T-helper 22 cell (primary cell): Measurements from ENCODE around the gene SPATA1.
A peak's percentile ranks its signal among the peaks of the same experiment; 100 is the strongest.

ENCODE experiments used
- DNase-seq: peaks from one replicate; pipeline ENCODE4 v3.0.0-alpha.2; 2020; ENCODE audit warnings: low read depth

Gene SPATA1

DNA sequence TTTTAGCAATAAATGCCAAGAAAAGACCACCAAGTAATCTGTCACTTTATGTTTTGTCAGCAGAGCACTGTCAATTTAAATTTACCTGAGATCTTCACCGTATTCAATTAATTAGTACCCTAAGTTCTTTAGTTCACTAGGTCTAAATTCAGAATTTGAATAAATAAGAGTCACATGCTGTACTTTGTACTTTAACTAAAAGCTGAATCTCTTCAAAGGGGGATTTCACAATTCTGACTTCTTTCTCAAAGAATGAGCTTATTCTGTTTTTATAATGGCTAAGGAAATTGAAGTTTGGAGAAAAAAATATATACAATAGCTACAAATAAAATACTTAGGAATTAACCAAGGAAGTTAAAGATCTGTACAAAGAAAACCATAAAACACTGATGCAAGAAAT, 2.3 kb downstream of the SPATA1 start:
- no peak for DNase-seq

DNA sequence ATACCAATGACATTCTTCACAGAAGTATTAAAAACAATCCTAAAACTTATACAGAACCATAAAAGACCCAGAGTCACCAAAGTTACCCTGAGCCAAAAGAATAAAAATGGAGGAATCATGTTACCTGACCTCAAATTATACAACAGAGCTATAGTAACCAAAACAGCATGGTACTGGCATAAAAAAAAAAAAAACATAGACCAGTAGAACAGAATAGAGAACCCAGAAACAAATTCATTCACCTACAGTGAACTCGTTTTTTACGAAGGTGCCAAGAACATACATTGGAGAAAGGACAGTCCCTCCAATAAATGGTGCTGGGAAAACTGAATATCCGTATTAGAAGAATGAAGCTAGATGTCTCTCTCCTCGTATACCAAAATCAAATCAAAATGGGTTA, 2.8 kb downstream of the SPATA1 start:
- DNase-seq, result no peak

DNA sequence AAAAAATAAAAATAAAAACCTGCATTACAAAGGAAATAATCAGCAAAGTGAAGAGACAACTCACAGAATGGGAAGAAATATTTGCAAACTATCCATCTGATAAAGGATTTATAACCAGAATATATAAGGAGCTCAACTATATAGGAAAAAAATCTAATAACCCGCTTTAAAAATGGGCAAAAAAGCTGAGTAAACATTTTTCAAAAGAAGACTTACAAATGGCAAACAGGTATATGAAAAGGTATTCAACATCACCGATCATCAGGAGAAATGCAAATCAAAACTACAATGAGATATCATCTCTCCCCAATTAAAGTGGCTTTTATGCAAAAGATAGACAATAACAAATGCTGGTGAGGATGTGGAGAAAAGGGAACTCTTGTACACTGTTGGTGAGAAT, 4.0 kb downstream of the SPATA1 start:
- no peak for DNase-seq

DNA sequence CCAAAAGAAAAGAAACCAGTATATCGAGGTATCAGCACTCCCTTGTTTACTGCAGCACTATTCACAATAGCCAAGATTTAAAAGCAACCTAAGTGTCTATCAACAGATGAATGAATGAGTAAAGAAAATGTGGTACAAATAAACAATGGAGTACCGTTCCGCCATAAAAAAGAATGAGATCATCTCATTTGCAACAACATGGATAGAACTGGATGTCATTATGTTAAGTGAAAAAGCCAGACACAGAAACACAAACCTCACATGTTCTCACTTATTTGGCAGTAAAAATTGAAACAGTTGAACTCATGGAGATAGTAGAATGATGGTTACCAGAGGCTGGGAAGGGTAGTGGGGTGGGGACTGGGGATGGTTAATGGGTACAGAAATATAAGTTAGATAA, 4.5 kb downstream of the SPATA1 start:
- DNase-seq, result no peak

DNA sequence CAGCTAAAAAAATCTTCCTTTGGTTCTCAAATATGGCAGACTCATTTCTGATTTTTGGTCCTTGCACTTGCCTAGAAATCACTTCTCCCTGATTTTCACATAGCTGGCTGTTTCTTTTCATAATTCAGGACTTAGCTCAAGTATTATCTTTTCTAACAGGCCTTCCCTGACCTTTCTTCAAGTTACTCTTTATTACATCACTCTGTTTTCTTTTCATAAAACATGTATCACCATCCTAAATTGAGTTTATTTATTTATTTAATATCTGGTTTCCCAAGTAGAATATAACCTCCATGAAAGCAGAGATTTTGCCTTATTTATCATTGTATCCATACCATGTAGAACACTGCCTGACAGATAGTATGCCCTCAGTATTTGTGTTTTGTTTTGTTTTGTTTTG, 18.4 kb downstream of the SPATA1 start:
- no peak for DNase-seq

DNA sequence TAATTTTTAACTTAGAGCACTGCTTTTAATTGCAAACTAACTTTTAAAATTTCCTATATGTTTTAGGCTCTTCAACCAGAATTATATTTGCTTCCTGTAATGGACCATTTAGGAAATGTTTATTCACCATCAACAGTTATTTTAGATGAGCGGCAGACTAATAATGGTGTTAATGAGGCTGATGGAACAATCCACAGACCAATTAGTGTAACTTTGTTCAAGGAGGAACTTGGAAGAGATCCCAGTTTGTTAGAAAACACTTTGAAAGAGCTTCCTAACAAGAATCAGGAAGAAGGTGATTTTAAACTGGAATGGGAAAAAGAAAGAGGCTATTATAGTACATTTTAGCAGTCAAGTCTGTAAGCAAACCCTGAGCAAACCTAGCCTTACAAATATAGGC, 19.6 kb downstream of the SPATA1 start:
- no peak for DNase-seq

DNA sequence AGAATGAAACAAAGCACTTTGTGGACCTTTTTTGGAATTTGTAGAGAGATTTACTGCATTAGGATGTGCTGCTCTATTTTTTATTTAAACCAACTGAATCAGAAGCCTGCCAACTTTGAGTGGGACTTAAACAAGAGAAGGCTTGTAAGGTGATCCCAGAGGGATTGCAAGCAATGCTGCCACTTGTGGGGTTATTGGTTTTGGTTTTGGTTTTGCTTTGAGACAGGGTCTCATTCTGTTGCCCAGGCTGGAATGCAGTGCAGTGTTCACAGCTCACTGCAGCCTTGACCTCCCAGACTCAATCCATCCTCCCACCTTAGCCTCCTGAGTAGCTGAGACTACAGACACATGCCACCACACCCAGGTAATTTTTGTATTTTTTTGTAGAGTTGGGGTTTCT, 32.4 kb downstream of the SPATA1 start:
- no peak for DNase-seq

DNA sequence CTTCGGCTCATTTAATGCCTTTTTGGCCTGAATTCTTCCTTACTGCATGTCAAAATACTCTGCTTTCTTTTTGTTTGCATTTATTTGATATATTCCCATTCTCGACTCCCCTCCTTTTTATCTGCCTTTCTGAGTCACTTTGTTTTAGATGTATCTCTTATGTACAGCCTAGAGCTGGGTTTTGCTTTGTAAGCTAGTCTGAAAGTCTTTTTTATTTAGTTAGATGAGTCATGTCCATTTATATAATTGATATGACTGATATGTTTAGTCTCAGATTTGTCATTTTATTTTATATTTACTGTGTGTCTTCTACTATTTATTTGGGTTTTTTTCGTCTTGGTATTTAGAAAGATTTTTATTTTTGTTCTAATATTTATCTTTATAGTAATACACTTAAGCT, 33.8 kb downstream of the SPATA1 start:
- DNase-seq, result no peak

DNA sequence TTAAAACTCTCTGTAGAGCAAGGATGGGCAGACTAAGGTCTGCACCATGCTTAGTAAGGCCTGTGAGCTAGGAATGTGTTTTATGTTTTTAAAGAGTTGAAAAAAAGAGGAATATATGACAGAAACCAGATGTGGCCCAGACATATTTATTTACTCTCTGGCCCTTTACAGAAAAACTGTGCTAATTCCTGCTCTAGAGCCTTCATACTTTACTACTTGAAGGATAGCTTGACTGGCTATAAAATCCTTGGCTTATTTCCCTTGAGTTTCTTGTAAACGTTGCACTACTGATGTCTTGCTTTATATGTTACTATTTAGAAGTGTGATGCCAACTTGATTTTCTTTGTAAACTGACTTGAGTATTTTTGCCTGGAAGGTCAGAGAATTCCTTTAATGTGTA, 34.6 kb downstream of the SPATA1 start:
- no peak for DNase-seq

DNA sequence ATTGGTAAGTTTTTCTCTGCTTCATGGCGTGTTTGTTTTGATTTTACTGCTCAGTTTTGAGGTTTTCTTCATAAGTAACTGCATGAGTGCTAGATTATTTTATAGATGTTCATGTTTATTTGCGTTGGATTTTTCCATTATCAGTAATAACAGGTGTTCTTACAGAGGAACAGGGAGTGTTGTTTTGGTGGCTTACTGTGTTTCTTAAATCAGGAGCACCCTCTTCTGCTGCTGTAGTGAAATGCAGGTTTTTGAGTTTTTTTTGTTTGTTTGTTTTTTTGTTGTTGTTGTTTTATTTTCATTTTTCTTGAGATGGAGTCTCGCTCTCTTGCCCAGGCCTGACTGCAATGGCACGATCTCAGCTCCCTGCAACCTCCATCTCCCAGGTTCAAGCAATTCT, 35.5 kb downstream of the SPATA1 start:
- no peak for DNase-seq

DNA sequence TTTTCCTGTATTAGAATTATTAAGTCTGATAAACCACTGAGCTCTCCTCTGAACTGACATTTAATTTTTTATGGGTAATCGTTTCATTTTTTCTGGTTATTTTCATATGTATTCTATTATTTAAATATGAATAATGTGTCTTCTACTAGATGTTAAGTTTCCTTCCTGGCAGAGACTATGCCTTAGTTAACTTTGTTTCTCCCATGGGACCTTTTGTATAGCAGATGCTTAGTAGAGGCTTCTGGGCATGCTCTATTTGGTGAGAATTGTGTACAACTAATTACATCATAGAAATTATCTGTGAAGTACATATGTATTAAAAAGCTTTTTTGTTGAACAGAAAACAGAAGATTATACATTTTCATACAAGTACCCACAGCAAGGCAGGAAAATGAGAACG, 44.6 kb downstream of the SPATA1 start:
- DNase-seq, result no peak

DNA sequence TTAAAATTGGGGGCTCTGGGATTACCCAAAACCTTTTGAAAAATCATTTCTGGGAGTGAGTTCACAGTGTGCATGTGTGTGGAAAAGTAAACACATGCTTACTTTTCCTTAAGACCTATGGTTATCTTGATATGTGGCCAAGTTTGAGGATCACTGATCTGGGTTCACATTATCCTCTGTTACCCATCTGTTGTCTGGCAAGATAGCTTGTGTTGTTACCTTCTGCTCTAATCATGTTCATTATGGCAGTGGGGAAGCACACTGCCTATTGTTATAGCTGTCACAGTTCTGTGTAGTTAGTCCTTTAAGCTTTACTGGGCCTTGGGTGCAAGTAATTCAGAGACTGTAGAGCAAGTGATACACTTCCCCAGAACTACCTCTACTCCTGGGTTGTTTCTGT, 63.0 kb downstream of the SPATA1 start:
- DNase-seq, result no peak

DNA sequence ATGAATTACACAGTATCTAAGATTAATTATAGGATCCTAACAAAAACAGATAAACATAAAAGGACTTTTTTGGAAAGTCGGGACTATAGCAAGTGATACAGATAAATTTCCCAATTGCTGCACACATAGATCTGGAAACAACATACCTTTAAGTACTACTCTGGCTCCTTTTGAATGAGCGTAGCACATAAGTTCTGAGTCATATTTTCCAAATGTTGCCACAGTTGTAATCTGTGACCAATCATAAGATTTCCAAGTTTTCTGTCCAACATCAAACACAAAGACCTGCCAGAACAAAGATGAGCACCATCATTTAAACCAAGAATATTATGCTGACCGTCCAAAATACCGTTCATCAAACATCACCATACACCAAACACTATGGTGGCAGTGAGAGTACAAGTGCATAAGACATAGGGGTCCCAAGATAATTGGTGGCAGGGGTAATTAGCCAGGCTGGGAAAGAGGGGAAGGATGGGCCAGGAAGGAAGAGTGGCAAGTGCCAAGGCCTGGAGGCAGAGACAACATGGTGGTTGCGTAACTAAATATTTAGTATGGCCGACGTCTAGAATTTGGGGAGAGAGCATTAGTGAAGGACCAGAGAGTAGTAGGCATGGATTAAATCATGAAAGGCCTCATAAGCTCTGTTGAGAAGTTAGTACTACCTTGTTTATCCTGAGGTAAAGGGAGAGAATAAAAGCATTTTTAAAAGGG, 64.4 kb downstream of the SPATA1 start:
- no peak for DNase-seq

DNA sequence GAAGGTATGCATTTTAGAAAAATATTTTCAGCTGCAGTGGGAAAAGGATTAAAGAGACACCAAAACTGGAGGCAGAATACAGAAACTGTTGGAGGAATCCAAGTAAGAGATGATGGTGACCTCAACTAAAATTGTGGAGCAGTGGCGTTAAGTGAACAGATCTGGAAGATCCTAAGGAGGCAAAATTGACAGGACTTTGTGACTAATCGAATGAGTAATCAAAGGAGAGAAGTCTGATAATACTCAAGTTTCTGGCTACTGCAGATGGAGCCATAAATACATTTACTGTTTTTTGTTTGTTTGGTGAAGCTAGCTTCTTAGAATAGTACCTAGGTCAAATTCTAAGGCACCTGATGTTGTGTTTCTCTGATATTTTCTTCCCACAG, 65.0 kb downstream of the SPATA1 start:
- DNase-seq, result no peak

DNA sequence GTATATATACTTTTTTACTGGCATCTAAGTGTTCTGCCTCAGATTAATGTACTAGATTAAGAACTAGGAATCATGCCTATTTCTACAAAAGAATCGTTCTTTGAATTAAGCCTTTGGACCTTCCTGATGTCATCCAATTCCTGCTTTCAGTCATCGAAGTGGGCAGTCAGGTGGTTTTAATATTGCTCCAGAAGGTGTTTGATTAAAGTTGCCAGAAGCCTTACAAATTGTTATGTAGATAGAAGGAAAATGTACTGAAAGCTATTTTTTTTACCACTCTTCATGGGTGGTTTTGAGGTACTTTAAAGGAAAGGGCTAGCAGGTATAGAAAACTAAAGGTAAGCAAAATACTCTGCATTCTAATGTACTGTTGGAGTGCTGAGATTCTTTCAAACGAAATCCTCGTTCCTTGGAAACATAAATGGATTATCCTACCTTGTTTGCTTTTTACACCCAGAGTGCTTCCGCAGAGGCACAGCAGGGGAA, 67.3 kb downstream of the SPATA1 start:
- no peak for DNase-seq

DNA sequence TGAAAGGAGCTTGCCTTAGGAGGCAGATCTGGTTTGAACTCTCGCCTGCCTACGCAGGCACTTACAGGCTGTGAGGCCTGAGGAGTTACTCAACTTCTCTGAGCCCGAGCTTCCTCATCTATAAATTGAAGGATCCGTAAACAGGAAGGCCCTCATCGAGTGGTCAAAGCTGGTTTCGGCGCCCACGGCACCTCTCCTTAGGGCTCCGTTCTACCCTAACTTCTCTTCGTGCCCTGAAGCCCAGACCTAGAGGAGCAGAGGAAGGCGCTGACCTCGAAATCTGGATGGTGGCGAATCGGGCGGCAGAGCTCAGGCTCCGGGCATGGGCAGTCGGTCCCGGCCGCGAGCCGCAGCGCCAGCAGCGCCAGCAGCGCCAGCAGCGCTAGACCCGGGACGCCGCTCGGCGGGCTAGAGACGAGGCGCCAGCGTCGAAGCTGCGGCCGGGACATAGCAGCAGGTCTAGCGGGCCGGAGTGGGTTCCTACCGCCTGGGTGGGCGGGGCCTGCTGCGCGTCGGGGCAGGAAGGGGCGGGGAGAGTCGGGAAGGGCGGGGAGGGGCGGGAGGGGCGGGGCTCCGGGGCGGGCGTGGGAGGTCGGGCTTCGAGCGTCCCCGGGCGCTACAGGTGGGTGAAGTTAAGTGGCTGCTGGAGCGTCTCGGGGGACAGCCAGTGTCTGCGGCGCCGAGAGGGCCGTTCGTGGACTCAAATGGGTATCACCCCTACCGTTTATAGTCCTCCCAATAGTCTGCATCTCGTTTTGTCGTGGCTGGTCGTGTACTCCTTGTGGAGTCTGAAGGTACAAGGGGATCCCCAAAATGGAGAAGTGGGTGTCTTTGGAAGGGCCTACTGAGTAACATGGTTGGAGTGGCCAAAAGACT, 68.0 kb downstream of the SPATA1 start, which contains the start of gene CTBS:
TSS of gene CTBS (minus strand) at position 474 of the 876 bp plus-strand sequence. CDS start at position 449, 25 bp downstream.
- DNase-seq, result peak; percentile 77

DNA sequence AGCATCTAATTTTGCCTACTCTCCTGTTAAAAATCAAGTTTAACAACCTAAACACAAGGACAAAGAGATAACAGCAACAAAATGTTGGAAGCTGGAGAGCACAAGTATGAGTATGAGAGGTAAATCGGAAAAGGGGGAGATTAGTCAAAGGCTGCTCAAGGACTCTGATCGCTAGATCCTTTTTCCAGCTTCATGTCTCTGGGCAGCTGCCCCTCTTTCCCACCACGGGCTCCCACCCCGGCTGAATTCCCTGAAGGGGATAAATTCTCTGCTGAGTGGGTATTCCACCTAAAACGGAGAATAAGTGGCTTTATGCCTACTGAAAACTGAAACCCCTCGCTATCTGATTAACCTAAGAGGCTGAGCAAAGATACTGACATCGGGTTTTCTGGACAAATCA, 68.8 kb downstream of the SPATA1 start:
- no peak for DNase-seq

DNA sequence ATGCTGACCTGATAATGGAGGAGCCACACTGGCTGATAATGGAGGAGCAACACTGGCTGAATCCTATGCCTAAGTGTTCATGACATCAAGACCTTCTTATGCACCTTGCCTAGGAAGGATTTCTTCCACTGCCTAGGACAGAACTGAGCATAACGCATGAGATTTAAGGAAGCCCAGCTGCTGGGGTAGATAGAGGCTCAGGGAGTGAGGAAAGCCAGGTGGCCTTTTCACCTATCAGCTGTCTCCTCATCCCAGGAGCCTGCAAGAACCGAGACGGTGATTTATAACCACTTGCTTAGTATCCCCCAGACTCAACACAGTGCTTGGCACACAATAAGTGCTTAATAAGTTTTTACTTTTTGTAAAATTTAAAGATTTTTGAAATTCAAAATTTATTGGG, 75.5 kb downstream of the SPATA1 start:
- DNase-seq, result no peak

DNA sequence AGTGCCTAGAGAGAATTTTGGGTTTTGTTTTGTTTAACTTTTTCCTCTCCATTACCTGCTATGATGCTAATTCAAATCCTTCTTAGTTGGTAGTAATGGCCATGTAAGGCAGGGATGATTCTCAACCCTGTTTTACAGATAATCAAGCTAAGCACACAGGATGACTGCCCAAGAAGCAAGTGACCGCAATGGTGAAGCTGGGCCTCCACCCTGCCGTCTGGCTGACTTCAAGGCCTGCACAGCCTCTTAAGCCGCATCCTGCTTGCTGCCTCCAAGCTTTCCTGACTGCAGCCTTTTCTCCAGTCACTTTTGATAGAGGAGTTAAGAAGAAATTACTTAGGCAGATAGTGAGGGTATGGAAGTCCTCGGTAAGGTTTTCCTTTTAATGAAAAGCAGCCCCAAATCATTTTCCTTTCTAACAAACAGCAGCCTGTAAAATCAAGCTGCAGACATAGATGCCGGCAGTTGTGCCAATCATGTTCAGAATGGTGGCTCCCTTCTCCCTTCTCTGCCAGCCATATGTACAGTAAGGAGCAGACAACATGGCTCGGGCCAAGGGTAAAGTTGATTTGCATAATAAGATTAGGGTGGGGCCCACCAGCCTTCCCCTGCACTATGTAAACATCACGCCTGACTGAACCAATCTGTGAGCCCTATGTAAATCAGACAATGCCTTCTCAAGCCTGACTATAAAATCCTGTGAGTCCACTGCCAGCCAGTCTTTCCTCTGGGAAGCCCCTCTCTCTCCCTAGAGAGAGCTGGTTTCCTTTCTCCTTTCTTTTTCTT, 76.8 kb downstream of the SPATA1 start:
- no peak for DNase-seq

DNA sequence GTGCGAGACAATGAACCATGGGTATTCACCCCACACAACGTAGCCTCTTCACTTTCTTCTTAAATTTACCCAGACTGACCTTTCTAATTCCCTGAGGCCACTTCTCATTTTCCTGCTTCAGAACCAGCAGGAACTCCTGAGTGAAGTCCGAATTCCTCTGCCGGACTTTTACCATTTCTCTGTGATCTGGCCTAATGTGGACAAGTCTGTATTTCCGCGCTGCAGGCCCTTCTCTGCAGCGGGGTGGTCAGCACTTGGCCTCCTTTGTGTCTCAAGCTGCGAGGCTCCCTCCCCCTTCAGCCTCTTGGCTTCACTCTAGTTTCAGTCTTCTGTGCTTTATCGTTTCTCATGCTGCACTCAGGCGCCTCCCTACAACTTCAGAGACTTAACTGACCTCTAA, 77.5 kb downstream of the SPATA1 start:
- no peak for DNase-seq

DNA sequence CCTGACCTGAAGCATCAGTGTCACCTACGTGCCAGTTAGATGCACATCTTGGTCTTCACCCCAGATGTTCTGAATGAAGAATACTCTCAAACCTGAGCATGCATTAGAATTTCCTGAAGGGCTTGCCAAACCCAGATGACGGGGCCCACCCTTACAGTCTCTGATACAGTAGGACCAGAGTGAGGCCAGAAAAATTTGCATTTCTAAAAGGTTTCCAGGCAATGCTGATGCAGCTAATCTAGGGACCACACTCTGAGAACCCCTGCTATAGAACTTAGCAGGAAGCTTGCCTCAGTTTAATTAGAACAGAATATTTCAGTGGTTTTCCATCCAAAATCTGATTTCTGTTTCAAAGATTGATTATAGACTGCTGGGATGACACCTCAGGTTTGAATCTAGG, 77.9 kb downstream of the SPATA1 start:
- DNase-seq, result no peak

DNA sequence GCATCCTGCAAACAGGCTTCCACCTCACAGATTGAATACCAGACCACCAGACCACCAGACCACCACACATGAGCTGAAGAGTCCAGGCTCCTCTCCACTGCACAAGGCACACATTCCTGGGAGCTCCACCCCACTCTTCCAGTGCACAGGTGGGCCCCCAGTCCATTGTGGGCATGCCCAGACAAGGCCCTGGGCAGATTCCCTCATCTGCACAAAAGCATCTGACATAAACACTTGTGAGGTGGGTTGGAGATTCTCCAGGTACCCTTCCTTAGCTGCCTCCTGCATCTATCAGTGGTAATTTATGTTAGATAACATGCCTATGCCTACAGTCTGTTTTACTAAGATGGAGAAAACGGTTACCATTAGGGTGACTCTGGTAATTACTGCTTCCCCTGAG, 79.6 kb downstream of the SPATA1 start:
- DNase-seq, result no peak

DNA sequence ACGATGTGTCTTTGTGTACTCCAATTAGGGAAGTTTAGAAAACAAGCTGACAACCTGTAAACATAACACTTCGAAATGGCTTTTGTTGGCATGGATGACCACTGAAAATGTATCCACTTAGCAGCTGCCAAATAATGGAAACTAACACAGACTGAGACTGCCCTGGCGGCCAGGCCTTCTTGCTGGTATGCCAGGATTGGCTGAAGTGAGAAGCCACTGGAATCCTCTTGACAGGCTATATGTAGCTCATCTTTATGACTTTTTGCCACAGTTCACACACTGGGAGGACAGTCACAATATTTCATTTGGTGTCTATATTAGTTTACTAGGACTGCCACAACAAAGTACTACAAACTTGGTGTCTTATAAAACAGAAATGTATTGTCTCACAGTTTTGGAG, 80.9 kb downstream of the SPATA1 start:
- no peak for DNase-seq
